ENCODE measurements around the gene NFE2.

Gene NFE2

DNA sequence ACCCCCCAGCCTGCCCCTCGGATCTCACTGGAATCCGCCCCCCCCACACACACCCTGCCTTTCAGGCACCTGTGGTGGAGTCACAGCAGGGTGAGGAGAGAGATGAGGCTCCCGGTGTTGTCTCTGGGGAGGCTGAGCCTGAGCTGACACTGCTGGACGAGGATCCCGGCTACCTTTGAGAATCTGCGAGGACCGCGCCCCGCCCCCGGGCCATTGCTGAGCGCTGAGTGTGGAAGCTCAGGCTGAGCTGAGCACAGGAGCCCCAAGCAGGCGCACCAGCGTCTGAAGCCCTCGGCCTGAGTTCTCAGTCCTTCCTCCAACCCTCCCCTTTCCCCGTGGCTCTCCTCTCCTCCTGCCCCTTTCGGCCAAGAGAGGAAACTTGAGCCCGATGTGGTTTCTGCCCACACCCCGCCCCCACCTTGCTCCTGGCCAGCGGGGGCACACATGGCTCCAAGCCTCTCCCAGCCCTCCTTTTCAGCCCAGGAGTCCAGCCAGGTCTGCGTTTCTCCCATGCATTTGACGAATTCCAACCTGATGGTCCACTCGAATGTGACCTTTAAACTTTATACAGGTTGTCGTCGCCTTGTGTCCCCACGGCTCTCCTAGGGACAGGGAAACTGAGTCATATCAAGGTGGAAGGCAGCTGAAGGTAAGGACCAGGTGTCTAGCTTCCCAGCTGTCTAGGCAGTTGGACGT lies at the start of gene NFE2:
TSS of gene NFE2 (minus strand) at position 284 of the 696 bp plus-strand sequence. CDS start 5,767 bp downstream, outside the sequence.
- no peak within 1 kb of the TSS for H3K27ac ChIP-seq (ENCODE audit: low read depth, low read length)
- no peaks in the 10 kb centered on the region for H3K9me3 ChIP-seq (ENCODE audit: low read length)
- H3K9ac ChIP-seq (ENCODE audit: low read length) = no peak within 1 kb of the TSS
- peak within 1 kb of the TSS in 1 of 2 donors; percentile 20 for H3K4me3 ChIP-seq (ENCODE audit: low read depth in 1 of 2, low read length in 2 of 2)
- peaks cover 21 to 37% of the 10 kb centered on the region in 2 donors for H3K27me3 ChIP-seq (ENCODE audit: control insufficient read depth in 1 of 2, insufficient read depth in 2 of 2, low read length in 2 of 2)
- no peaks in the 10 kb centered on the region for H3K36me3 ChIP-seq (ENCODE audit: insufficient read depth, low read length)
- peaks cover 7% of the 10 kb centered on the region for H3K4me1 ChIP-seq (ENCODE audit: insufficient read depth, low read length)

DNA sequence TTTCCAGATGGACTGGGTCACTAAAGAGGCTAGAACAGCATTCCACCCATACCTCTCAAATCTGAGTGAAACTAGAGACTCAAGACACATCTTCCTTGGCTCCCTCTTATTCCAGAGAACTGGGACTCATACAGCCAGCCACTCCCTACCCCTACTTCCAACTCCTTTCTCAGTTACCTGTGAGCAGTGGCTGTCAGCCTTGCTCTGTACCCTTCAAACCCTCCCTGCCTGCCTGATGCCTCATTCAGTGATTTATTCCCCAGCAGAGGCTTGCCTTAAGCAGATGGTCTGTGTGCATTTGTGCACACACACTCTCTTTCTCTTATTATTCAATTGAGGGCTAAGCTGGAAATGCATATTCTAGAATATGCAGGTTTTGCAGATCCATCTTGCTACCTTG lies 48.9 kb upstream of the NFE2 start:
- Histone ChIP-seq H3K4me1 (ENCODE audit: insufficient read depth, low read length) (peaks cover 36% of the 10 kb centered on the region), H3K9me3 (ENCODE audit: low read length) (no peaks in the 10 kb centered on the region), H3K27ac (ENCODE audit: low read depth, low read length) (no peak overlapping the region), H3K27me3 (ENCODE audit: control insufficient read depth in 1 of 2, insufficient read depth in 2 of 2, low read length in 2 of 2) (no peaks in the 10 kb centered on the region), H3K36me3 (ENCODE audit: insufficient read depth, low read length) (peaks cover 61% of the 10 kb centered on the region), H3K4me3 (ENCODE audit: low read depth in 1 of 2, low read length in 2 of 2) (no peak overlapping the region), H3K9ac (ENCODE audit: low read length) (no peak overlapping the region)

DNA sequence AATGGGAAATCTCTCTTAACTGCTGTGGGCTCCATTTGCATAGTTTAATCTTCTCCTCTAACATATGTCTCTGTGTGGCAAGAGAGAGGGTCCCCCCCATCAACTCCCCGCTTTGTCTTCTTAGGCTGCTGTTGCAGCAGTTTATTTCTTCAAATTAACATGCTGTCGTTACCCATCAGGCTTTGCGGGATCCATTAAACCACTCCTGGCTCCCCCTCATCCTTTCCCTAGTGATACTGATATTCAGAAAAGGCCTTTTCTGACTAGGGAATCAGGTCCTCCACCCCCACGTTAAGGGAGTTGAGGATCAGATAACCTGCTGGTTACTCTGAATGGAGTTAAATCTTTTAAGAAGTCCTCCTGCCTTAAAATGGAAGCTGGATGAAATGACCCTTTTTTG lies 48.2 kb upstream of the NFE2 start:
- H3K27ac ChIP-seq (ENCODE audit: low read depth, low read length) = no peak overlapping the region
- H3K9me3 ChIP-seq (ENCODE audit: low read length) = no peaks in the 10 kb centered on the region
- no peak overlapping the region for H3K9ac ChIP-seq (ENCODE audit: low read length)
- H3K4me3 ChIP-seq (ENCODE audit: low read depth in 1 of 2, low read length in 2 of 2) = no peak overlapping the region
- peaks cover 62% of the 10 kb centered on the region for H3K36me3 ChIP-seq (ENCODE audit: insufficient read depth, low read length)
- H3K27me3 ChIP-seq (ENCODE audit: control insufficient read depth in 1 of 2, insufficient read depth in 2 of 2, low read length in 2 of 2) = no peaks in the 10 kb centered on the region
- H3K4me1 ChIP-seq (ENCODE audit: insufficient read depth, low read length) = peaks cover 36% of the 10 kb centered on the region

DNA sequence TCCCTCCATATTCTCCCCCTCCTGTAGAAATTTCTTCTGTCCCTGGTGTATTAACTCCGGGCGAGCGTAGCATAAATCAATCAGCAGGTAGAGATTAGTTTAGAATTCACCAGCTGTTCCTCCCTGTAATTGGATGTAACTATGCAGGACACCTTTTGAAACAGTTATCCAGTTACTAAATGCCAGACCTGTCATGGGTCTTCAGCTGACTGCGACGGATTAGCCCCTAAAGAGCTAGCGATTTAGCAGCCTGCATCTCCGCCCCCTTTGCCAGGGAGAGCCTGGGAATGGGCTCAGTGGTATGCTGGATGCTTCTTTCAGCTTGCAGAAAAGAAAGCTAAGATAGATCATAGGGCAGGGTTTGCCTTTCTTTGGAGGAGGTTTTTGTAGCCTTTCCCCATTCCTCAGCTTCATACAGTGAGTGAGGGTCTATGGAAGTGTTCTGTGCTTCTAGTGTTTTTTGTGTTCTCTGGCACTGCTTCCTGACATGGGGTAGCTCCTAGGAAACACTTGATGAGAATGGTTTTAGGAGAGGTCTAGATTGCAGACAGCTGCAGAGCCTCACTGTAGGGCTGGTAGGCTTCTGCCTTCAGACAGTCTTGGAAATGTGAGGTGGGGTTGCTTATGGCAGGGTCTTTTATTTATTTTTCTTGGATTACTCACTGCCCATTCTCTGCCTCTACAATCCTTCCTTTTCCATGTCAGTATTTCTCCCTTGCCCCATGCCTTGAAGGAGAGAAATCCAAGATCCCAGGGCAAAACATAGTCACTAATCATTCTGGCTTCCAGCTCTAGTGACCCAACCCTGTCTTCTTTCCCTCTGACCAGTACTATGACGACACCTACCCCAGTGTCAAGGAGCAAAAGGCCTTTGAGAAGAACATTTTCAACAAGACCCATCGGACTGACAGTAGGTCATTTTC lies 40.8 kb upstream of the NFE2 start:
- Histone ChIP-seq H3K9ac (ENCODE audit: low read length) (no peak overlapping the region), H3K27ac (ENCODE audit: low read depth, low read length) (no peak overlapping the region), H3K27me3 (ENCODE audit: control insufficient read depth in 1 of 2, insufficient read depth in 2 of 2, low read length in 2 of 2) (no peaks in the 10 kb centered on the region)

DNA sequence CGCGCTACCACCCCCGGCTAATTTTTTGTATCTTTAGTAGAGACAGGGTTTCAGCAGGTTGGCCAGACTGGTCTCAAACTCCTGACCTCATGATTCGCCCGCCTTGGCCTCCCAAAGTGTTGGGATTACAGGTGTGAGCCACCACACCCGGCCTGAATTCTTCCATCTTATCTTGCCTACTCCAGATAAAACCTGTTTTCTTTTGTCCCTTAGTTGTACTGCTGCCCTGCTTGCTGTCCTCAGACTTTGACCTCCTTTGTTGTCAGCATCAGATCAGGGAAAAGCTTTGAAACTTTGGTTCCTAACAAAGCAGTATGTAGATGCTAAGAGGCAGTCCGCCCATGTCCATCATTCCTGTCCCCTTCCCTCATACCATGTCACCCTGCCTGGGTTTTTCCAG lies 40.0 kb upstream of the NFE2 start:
- Histone ChIP-seq H3K9me3 (ENCODE audit: low read length) (no peaks in the 10 kb centered on the region), H3K36me3 (ENCODE audit: insufficient read depth, low read length) (peaks cover 50% of the 10 kb centered on the region), H3K9ac (ENCODE audit: low read length) (no peak overlapping the region), H3K4me3 (ENCODE audit: low read depth in 1 of 2, low read length in 2 of 2) (no peak overlapping the region), H3K27me3 (ENCODE audit: control insufficient read depth in 1 of 2, insufficient read depth in 2 of 2, low read length in 2 of 2) (no peaks in the 10 kb centered on the region), H3K27ac (ENCODE audit: low read depth, low read length) (no peak overlapping the region), H3K4me1 (ENCODE audit: insufficient read depth, low read length) (peaks cover 41% of the 10 kb centered on the region)

More for the DNA sequence above, 40.8 kb upstream of the NFE2 start:
- Histone ChIP-seq H3K36me3 (ENCODE audit: insufficient read depth, low read length) (peaks cover 55% of the 10 kb centered on the region), H3K4me3 (ENCODE audit: low read depth in 1 of 2, low read length in 2 of 2) (no peak overlapping the region), H3K4me1 (ENCODE audit: insufficient read depth, low read length) (peaks cover 41% of the 10 kb centered on the region), H3K9me3 (ENCODE audit: low read length) (no peaks in the 10 kb centered on the region)

DNA sequence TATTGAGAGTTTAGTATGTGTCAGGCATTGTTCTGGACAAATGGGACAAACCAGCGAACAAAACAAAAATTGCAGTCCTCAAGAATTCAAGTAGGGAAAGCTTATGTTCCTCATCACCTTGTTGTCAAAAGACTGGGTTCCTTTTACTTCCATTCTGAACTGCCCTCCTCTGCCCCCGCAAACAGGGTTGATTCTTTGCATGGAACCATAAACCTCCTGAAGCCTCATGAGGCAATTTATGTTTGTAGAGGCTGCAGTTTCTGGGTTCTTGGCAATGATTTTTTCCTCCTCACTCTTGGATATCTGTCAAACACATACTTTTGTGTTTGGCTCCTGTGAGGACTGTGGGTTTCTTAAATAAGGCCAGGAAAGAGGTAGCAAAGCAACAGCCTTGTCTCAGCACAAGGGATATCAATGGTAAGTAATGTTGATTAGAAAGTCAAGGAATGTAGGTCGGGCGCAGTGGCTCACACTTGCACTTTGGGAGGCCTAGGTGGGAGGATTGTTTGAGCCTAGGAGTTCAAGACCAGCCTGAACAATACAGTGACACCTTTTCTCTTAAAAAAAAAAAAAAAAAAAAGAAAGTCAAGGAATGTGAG lies 38.0 kb upstream of the NFE2 start:
- Histone ChIP-seq H3K27me3 (ENCODE audit: control insufficient read depth in 1 of 2, insufficient read depth in 2 of 2, low read length in 2 of 2) (no peaks in the 10 kb centered on the region), H3K9me3 (ENCODE audit: low read length) (no peaks in the 10 kb centered on the region), H3K27ac (ENCODE audit: low read depth, low read length) (peak overlapping the region; percentile 77), H3K36me3 (ENCODE audit: insufficient read depth, low read length) (peaks cover 37% of the 10 kb centered on the region), H3K4me1 (ENCODE audit: insufficient read depth, low read length) (peaks cover 41% of the 10 kb centered on the region), H3K4me3 (ENCODE audit: low read depth in 1 of 2, low read length in 2 of 2) (peak overlapping the region in 1 of 2 donors; percentile 13), H3K9ac (ENCODE audit: low read length) (no peak overlapping the region)

DNA sequence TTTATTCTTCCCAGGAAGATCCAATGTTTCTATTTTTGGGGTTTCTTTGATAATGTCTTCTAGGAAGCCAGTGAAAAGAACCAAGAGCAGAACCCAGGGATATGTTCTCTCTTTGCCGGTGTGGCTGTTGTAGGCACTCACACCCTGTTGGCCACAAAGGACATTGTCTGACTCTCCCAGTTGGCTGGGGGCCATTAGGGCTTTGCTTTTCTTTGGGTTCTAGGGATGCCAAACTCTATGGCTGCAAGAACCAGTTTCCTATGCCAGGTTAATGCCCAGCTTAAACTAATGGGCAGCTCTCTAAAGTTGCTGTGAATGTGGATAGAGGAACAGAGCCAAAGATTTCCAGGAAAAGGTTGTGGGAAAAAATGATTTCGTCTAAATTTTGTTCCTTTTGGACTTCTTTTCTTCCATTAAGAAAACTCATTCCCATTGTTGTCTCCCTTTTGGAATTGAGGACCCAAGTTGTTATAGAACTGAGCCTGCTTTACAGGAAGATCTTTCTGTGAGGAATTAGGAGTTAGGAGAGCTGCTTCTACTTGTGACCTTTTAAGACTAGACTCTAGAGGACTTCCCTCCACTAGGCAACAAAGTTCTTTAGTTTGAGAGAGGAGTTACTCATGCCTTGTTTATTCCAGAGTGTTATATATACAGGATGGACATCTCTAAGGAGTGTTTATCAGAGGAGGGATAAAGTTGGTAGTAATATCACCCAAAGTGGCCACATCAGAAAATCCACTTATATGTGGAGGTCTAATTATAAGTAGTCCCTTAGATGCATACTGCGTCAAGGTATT lies 37.2 kb upstream of the NFE2 start:
- Histone ChIP-seq H3K9ac (ENCODE audit: low read length) (peak overlapping the region; percentile 14), H3K36me3 (ENCODE audit: insufficient read depth, low read length) (peaks cover 30% of the 10 kb centered on the region), H3K4me1 (ENCODE audit: insufficient read depth, low read length) (peaks cover 41% of the 10 kb centered on the region)

DNA sequence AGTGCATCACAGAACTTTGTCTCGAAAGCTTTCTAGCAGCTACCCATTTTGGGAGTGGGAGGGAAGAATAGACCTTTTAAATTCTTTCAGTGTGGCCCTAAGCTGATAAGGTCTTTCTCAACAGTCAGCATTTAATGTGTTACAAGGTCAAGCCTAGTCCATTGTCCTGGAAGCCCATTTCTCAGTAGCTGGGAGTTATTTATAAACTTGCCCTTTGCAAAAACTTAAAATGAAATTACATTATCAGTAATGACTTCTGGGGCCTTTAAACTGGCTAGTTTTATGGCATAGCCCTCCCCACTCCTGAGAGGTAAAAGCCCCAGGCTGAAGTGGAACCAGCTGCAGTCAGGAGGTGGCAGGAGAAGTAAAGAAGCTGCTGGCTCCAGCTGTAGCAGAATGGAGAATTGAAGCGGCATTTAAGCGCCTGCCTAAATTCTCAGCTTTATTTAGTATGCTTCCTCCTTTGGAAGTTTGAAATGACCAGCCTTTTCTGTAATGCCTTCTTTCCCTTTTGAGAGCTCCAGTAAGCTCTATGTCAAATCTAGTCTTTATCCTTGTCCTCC lies 36.5 kb upstream of the NFE2 start:
- Histone ChIP-seq H3K9me3 (ENCODE audit: low read length) (no peaks in the 10 kb centered on the region), H3K4me1 (ENCODE audit: insufficient read depth, low read length) (peaks cover 41% of the 10 kb centered on the region), H3K36me3 (ENCODE audit: insufficient read depth, low read length) (peaks cover 23% of the 10 kb centered on the region), H3K27me3 (ENCODE audit: control insufficient read depth in 1 of 2, insufficient read depth in 2 of 2, low read length in 2 of 2) (no peaks in the 10 kb centered on the region), H3K9ac (ENCODE audit: low read length) (peak overlapping the region; percentile 14), H3K4me3 (ENCODE audit: low read depth in 1 of 2, low read length in 2 of 2) (peak overlapping the region in 1 of 2 donors; percentile 5), H3K27ac (ENCODE audit: low read depth, low read length) (peak overlapping the region; percentile 77)

More for the DNA sequence above, 37.2 kb upstream of the NFE2 start:
- Histone ChIP-seq H3K9me3 (ENCODE audit: low read length) (no peaks in the 10 kb centered on the region), H3K4me3 (ENCODE audit: low read depth in 1 of 2, low read length in 2 of 2) (peak overlapping the region in 1 of 2 donors; percentile 13), H3K27ac (ENCODE audit: low read depth, low read length) (peak overlapping the region; percentile 77), H3K27me3 (ENCODE audit: control insufficient read depth in 1 of 2, insufficient read depth in 2 of 2, low read length in 2 of 2) (no peaks in the 10 kb centered on the region)

DNA sequence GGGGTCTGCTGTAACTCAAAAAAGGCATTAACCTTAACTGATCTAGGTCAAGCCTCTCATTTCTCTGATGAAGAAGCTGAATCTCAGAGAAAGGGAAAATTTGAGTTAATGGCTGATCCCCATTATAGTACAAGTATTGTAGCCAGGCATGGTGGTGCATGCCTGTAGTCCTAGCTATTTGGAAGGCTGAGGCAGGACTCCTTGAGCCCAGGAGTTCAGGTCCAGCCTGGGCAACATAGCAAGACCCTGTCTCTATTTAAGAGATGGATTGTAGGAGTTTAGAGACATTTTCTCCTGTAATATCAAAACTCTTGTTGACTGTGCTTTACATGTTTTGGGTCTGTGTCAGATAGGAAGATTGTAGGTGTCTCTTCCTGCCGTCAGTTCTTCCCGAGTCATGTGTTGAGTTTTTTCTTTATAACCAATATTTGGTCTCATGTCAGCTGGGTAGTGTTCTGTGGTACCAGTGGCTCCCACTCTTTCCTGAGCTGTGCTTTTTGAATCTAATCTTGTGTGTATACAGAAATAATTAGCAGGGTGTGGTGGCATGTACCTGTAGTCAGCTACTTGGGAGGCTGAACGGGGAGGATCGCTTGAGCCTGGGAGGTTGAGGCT lies 32.7 kb upstream of the NFE2 start:
- Histone ChIP-seq H3K4me1 (ENCODE audit: insufficient read depth, low read length) (peaks cover 44% of the 10 kb centered on the region), H3K27ac (ENCODE audit: low read depth, low read length) (no peak overlapping the region), H3K4me3 (ENCODE audit: low read depth in 1 of 2, low read length in 2 of 2) (no peak overlapping the region), H3K27me3 (ENCODE audit: control insufficient read depth in 1 of 2, insufficient read depth in 2 of 2, low read length in 2 of 2) (no peaks in the 10 kb centered on the region), H3K9me3 (ENCODE audit: low read length) (no peaks in the 10 kb centered on the region), H3K36me3 (ENCODE audit: insufficient read depth, low read length) (peaks cover 15% of the 10 kb centered on the region), H3K9ac (ENCODE audit: low read length) (no peak overlapping the region)

DNA sequence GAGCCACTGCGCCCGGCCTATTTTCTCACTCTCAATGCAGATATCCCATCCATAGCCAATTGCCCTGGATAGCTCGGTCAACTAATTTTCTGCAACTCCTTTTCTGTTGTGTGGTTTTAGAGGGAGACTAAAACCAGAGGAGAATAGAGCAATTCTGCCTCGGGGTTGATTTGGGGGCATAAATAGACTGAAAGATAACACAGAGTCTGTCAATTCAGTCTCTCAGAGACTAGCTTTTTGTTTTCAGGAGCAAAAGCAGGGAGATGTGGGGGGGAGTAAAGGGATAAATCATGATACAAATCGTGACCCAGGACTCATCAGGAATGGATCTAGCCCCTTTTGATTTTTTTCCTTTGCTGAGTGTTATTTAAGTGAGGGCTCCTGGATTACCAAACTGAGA lies 30.6 kb upstream of the NFE2 start:
- Histone ChIP-seq H3K4me1 (ENCODE audit: insufficient read depth, low read length) (peaks cover 30% of the 10 kb centered on the region), H3K27me3 (ENCODE audit: control insufficient read depth in 1 of 2, insufficient read depth in 2 of 2, low read length in 2 of 2) (no peaks in the 10 kb centered on the region), H3K27ac (ENCODE audit: low read depth, low read length) (no peak overlapping the region), H3K4me3 (ENCODE audit: low read depth in 1 of 2, low read length in 2 of 2) (no peak overlapping the region), H3K9ac (ENCODE audit: low read length) (no peak overlapping the region), H3K36me3 (ENCODE audit: insufficient read depth, low read length) (peaks cover 16% of the 10 kb centered on the region), H3K9me3 (ENCODE audit: low read length) (no peaks in the 10 kb centered on the region)
